HG02642 (cell line): ENCODE data around the gene TLL2.

Source experiments
- ATAC-seq: cut with Tn5 transposase; IDR thresholded peaks from one replicate; pipeline ENCODE4 v1.9.1; 2021; ENCODE audit warnings: mild to moderate bottlenecking; ENCODE audit not compliant: unreplicated experiment, poor library complexity

The TLL2 gene

GRCh38 chr10:96369890-96370583 lies 143.7 kb downstream of the TLL2 start:
- no peak for ATAC-seq

- ATAC-seq = no peak
These were observed 144.8 kb downstream of the TLL2 start for GRCh38 chr10:96368971-96369370.

GRCh38 chr10:96367470-96367869 lies 146.3 kb downstream of the TLL2 start:
- no peak for ATAC-seq

GRCh38 chr10:96366508-96366907 lies 147.2 kb downstream of the TLL2 start:
- ATAC-seq = no peak

- no peak for ATAC-seq
These were observed 148.2 kb downstream of the TLL2 start for GRCh38 chr10:96365571-96365970.

GRCh38 chr10:96360766-96361165 lies 153.0 kb downstream of the TLL2 start:
- ATAC-seq = no peak

GRCh38 chr10:96360331-96360730 lies 153.4 kb downstream of the TLL2 start:
- no peak for ATAC-seq

- ATAC-seq = no peak
These were observed 154.1 kb downstream of the TLL2 start for GRCh38 chr10:96359616-96360015.

- ATAC-seq = no peak
These were observed 154.7 kb downstream of the TLL2 start, which contains the start of gene OPALIN for GRCh38 chr10:96358851-96359540. OPALIN (minus strand) TSS chr10:96359002; CDS start chr10:96358896, 106 bp downstream.

- no peak for ATAC-seq
These were observed 156.6 kb downstream of the TLL2 start for GRCh38 chr10:96357038-96357620.

- ATAC-seq = no peak
These were observed 161.1 kb downstream of the TLL2 start for GRCh38 chr10:96352582-96352981.

- no peak for ATAC-seq
These were observed 161.7 kb downstream of the TLL2 start for GRCh38 chr10:96352027-96352426.

- ATAC-seq = no peak
These were observed 167.4 kb downstream of the TLL2 start for GRCh38 chr10:96346295-96346694.

- no peak for ATAC-seq
These were observed 168.5 kb downstream of the TLL2 start for GRCh38 chr10:96345222-96345621.

- no peak for ATAC-seq
These were observed 169.5 kb downstream of the TLL2 start for GRCh38 chr10:96344178-96344577.

- ATAC-seq = no peak
These were observed 171.3 kb downstream of the TLL2 start for GRCh38 chr10:96342402-96342801.

GRCh38 chr10:96341219-96342182 lies 172.2 kb downstream of the TLL2 start:
- ATAC-seq = no peak

GRCh38 chr10:96339956-96340904 lies 173.5 kb downstream of the TLL2 start:
- no peak for ATAC-seq

- ATAC-seq = no peak
These were observed 174.3 kb downstream of the TLL2 start for GRCh38 chr10:96339383-96339782.
